ENCODE measurements around the gene RHO. TPM values are rescaled to one million over a fixed set of nuclear protein-coding genes. Genes with fewer than 3 reads are reported as not detected.

RHO gene
- total RNA-seq, 1 experiment from 2014 or later, result not detected

DNA sequence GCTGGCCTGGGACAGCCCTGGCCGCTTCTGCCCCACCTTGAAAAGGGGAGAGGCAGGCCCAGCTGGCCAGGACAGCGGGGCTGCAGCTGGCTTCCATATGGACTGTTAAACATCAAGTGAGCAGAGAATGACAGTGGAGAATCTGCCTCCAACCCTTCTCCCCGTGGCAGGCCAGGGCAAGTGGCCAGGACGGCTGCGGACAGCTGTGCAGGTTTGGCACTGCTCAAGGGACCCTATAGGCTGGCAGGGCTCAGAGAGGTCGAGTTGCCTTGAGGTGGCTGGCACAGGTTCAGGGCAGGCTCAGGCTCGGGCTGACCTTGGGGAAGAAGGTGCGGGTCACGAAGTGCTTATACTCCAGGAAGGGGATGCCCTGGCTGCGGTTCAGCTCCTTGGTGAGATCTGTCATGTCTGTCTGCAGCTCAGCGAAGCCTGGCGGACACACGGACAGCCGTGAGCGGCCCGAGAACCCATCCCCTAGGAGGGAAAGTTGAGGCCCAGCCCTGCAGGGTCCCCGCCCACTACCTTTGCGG lies 38.8 kb downstream of the RHO start:
- Histone ChIP-seq H3K27me3 (ENCODE audit: low read length) (no peaks in the 10 kb centered on the region), H3K79me2 (ENCODE audit: low read length) (no peaks in the 10 kb centered on the region), H3F3A (ENCODE audit: low read length, unreplicated experiment) (no peaks in the 10 kb centered on the region), H4K20me1 (ENCODE audit: low read length) (no peaks in the 10 kb centered on the region), H3K9ac (ENCODE audit: low read length) (no peak overlapping the region), H3K4me3 (ENCODE audit: low read length) (no peak overlapping the region), H3K4me2 (ENCODE audit: low read length) (no peak overlapping the region), H3K9me3 (ENCODE audit: low read length) (no peaks in the 10 kb centered on the region), H3K27ac (ENCODE audit: low read length) (no peak overlapping the region), H2AFZ (ENCODE audit: low read length) (no peak overlapping the region), H3K36me3 (ENCODE audit: low read depth, low read length) (no peaks in the 10 kb centered on the region), H3K4me1 (ENCODE audit: insufficient read depth, low read length) (no peaks in the 10 kb centered on the region), H3K9me2 (replicated peaks; ENCODE audit: low read length) (no peaks in the 10 kb centered on the region)
- TF ChIP-seq EZH2 (IDR thresholded peaks at IDR 0.05; ENCODE audit: low read length, unreplicated experiment) (no peak), EZH2phosphoT487 (IDR thresholded peaks at IDR 0.05; ENCODE audit: borderline replicate concordance, low read length) (no peak)
- TF ChIP-seq, protein P1, sequence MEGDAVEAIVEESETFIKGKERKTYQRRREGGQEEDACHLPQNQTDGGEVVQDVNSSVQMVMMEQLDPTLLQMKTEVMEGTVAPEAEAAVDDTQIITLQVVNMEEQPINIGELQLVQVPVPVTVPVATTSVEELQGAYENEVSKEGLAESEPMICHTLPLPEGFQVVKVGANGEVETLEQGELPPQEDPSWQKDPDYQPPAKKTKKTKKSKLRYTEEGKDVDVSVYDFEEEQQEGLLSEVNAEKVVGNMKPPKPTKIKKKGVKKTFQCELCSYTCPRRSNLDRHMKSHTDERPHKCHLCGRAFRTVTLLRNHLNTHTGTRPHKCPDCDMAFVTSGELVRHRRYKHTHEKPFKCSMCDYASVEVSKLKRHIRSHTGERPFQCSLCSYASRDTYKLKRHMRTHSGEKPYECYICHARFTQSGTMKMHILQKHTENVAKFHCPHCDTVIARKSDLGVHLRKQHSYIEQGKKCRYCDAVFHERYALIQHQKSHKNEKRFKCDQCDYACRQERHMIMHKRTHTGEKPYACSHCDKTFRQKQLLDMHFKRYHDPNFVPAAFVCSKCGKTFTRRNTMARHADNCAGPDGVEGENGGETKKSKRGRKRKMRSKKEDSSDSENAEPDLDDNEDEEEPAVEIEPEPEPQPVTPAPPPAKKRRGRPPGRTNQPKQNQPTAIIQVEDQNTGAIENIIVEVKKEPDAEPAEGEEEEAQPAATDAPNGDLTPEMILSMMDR (conservative IDR thresholded peaks at IDR 0.05; ENCODE audit: low read depth, low read length), result no peak
- intact Hi-C loops (cut with micrococcal nuclease), result no loop called here
- BruUV-seq (replicated peaks), result no TSS peak
- ChIA-PET POLR2A (ENCODE audit: unreplicated experiment) (no interaction called here), CTCF (no interaction called here)
- DNase-seq (no peak), ATAC-seq (no peak)

GRCh38 chr3:129567939-129568338 lies 39.5 kb downstream of the RHO start:
- Histone ChIP-seq H3K4me1 (ENCODE audit: insufficient read depth, low read length) (no peaks in the 10 kb centered on the region), H3K27me3 (ENCODE audit: low read length) (no peaks in the 10 kb centered on the region), H3K36me3 (ENCODE audit: low read depth, low read length) (no peaks in the 10 kb centered on the region), H3F3A (ENCODE audit: low read length, unreplicated experiment) (no peaks in the 10 kb centered on the region), H3K27ac (ENCODE audit: low read length) (no peak overlapping the region), H2AFZ (ENCODE audit: low read length) (no peak overlapping the region), H3K9me2 (replicated peaks; ENCODE audit: low read length) (no peaks in the 10 kb centered on the region), H3K79me2 (ENCODE audit: low read length) (no peaks in the 10 kb centered on the region), H4K20me1 (ENCODE audit: low read length) (no peaks in the 10 kb centered on the region), H3K9ac (ENCODE audit: low read length) (no peak overlapping the region), H3K4me2 (ENCODE audit: low read length) (no peak overlapping the region), H3K4me3 (ENCODE audit: low read length) (no peak overlapping the region), H3K9me3 (ENCODE audit: low read length) (no peaks in the 10 kb centered on the region)
- ChIA-PET POLR2A (ENCODE audit: unreplicated experiment) (no interaction called here), CTCF (no interaction called here)
- DNase-seq, result no peak
- intact Hi-C loops (cut with micrococcal nuclease), result no loop called here
- no peak for ATAC-seq
- TF ChIP-seq EZH2 (IDR thresholded peaks at IDR 0.05; ENCODE audit: low read length, unreplicated experiment) (no peak), EZH2phosphoT487 (IDR thresholded peaks at IDR 0.05; ENCODE audit: borderline replicate concordance, low read length) (no peak)
- TF ChIP-seq, protein P1 (conservative IDR thresholded peaks at IDR 0.05; ENCODE audit: low read depth, low read length), result no peak
- no TSS peak for BruUV-seq (replicated peaks)

DNA sequence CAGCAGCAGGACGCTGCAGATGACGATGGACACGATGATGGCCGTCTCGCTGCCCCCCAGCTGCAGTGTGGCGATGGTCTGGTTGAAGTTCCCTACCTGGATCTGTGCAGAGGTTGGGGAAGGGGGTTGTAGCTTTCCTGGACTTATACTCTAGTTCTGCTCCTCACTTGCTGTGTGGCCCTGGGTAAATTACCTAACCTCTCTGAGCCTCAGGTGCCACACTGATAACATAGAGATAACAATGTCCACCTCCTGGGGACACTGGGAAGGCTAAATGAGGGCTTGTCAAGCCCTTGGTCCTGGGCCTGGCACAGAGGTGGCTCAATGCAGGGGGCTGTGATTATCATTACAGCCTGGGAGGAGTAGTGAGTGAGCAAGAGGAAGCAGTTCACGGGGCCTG lies 41.4 kb downstream of the RHO start:
- ATAC-seq (no peak), DNase-seq (no peak)
- no peaks in the 10 kb centered on the region for H3F3A ChIP-seq (ENCODE audit: low read length, unreplicated experiment)
- no peaks in the 10 kb centered on the region for H3K9me2 ChIP-seq (replicated peaks; ENCODE audit: low read length)
- BruUV-seq (replicated peaks), result no TSS peak
- ChIA-PET CTCF (no interaction called here), POLR2A (ENCODE audit: unreplicated experiment) (no interaction called here)
- no peaks in the 10 kb centered on the region for H3K79me2 ChIP-seq (ENCODE audit: low read length)
- H3K36me3 ChIP-seq (ENCODE audit: low read depth, low read length), result no peaks in the 10 kb centered on the region
- H3K4me2 ChIP-seq (ENCODE audit: low read length), result no peak overlapping the region
- no peaks in the 10 kb centered on the region for H4K20me1 ChIP-seq (ENCODE audit: low read length)
- no peak overlapping the region for H3K27ac ChIP-seq (ENCODE audit: low read length)
- no peak overlapping the region for H3K9ac ChIP-seq (ENCODE audit: low read length)
- H3K4me1 ChIP-seq (ENCODE audit: insufficient read depth, low read length), result no peaks in the 10 kb centered on the region
- no peaks in the 10 kb centered on the region for H3K9me3 ChIP-seq (ENCODE audit: low read length)
- H2AFZ ChIP-seq (ENCODE audit: low read length), result no peak overlapping the region
- H3K4me3 ChIP-seq (ENCODE audit: low read length), result no peak overlapping the region
- no peaks in the 10 kb centered on the region for H3K27me3 ChIP-seq (ENCODE audit: low read length)
- intact Hi-C loops (cut with micrococcal nuclease), result no loop called here
- TF ChIP-seq EZH2 (IDR thresholded peaks at IDR 0.05; ENCODE audit: low read length, unreplicated experiment) (no peak), EZH2phosphoT487 (IDR thresholded peaks at IDR 0.05; ENCODE audit: borderline replicate concordance, low read length) (no peak)

Measured in PC-3 (cell line).